ENCODE data around the gene FGF1.

DNA sequence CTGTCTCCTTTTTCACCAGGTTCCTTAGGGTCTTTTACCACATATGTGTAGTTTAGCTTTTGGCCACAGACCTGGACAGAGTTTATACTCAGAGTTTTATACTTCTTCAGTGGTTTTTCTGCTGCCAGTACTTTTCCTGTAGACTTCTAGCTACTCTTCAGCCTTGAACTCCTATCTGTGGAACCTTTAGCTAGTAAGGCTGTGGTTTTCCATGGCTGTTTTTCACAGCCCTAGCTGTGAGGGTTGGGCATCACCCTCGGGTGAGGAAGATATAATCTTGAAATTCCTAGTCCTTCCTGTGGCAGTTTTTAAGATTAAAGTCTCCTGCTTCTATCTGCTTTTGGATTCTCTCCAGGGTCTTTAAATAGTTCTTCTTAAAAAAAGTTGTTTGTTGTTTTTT, 109.1 kb downstream of the FGF1 start:
- TF ChIP-seq POLR2A (IDR thresholded peaks at IDR 0.05): no peak
- TF ChIP-seq, protein P1, sequence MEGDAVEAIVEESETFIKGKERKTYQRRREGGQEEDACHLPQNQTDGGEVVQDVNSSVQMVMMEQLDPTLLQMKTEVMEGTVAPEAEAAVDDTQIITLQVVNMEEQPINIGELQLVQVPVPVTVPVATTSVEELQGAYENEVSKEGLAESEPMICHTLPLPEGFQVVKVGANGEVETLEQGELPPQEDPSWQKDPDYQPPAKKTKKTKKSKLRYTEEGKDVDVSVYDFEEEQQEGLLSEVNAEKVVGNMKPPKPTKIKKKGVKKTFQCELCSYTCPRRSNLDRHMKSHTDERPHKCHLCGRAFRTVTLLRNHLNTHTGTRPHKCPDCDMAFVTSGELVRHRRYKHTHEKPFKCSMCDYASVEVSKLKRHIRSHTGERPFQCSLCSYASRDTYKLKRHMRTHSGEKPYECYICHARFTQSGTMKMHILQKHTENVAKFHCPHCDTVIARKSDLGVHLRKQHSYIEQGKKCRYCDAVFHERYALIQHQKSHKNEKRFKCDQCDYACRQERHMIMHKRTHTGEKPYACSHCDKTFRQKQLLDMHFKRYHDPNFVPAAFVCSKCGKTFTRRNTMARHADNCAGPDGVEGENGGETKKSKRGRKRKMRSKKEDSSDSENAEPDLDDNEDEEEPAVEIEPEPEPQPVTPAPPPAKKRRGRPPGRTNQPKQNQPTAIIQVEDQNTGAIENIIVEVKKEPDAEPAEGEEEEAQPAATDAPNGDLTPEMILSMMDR (IDR thresholded peaks at IDR 0.05): no peak

Data from uterus (tissue), 2 donors.